ENCODE data around the gene CLIP4. TPM values are rescaled to one million over a fixed set of nuclear protein-coding genes. Genes with fewer than 3 reads are reported as not detected.

CLIP4 gene
- total and polyA plus RNA-seq, 4 donors: 14.4 to 45.0 (median 19.9) TPM

GRCh38 chr2:29193111-29193510, 77.9 kb downstream of the CLIP4 start:
- Histone ChIP-seq H3K4me1 (ENCODE audit: control insufficient read depth, insufficient read depth, low read length) (no peaks in the 10 kb centered on the region), H3K36me3 (ENCODE audit: control insufficient read depth, insufficient read depth, low read length) (peaks cover 3% of the 10 kb centered on the region), H3K27ac (ENCODE audit: low read depth, low read length) (no peak overlapping the region), H3K27me3 (ENCODE audit: control insufficient read depth, insufficient read depth, low read length) (no peaks in the 10 kb centered on the region), H3K4me3 (ENCODE audit: low read depth, low read length) (no peak overlapping the region), H3K9me3 (ENCODE audit: control insufficient read depth, insufficient read depth, low read length) (no peaks in the 10 kb centered on the region)
- no peak for DNase-seq (ENCODE audit: low read depth in 4 of 6, low spot score in 6 of 6)
- 90% methylated on average over 9 of the region's 12 CpGs for WGBS (ENCODE audit: insufficient coverage)

GRCh38 chr2:29193681-29194080, 78.5 kb downstream of the CLIP4 start:
- no peak overlapping the region for H3K27ac ChIP-seq (ENCODE audit: low read depth, low read length)
- 87% methylated on average over 3 of the region's 7 CpGs for WGBS (ENCODE audit: insufficient coverage)
- no peaks in the 10 kb centered on the region for H3K27me3 ChIP-seq (ENCODE audit: control insufficient read depth, insufficient read depth, low read length)
- H3K9me3 ChIP-seq (ENCODE audit: control insufficient read depth, insufficient read depth, low read length): no peaks in the 10 kb centered on the region
- peaks cover 3% of the 10 kb centered on the region for H3K36me3 ChIP-seq (ENCODE audit: control insufficient read depth, insufficient read depth, low read length)
- DNase-seq (ENCODE audit: low read depth in 4 of 6, low spot score in 6 of 6): no peak
- no peak overlapping the region for H3K4me3 ChIP-seq (ENCODE audit: low read depth, low read length)
- H3K4me1 ChIP-seq (ENCODE audit: control insufficient read depth, insufficient read depth, low read length): no peaks in the 10 kb centered on the region

GRCh38 chr2:29195796-29196195, 80.6 kb downstream of the CLIP4 start:
- 92% methylated on average over 8 of the region's 8 CpGs for WGBS (ENCODE audit: insufficient coverage)
- Histone ChIP-seq H3K4me3 (ENCODE audit: low read depth, low read length) (no peak overlapping the region), H3K36me3 (ENCODE audit: control insufficient read depth, insufficient read depth, low read length) (peaks cover 3% of the 10 kb centered on the region), H3K27ac (ENCODE audit: low read depth, low read length) (no peak overlapping the region), H3K27me3 (ENCODE audit: control insufficient read depth, insufficient read depth, low read length) (no peaks in the 10 kb centered on the region), H3K4me1 (ENCODE audit: control insufficient read depth, insufficient read depth, low read length) (no peaks in the 10 kb centered on the region), H3K9me3 (ENCODE audit: control insufficient read depth, insufficient read depth, low read length) (no peaks in the 10 kb centered on the region)
- DNase-seq (ENCODE audit: low read depth in 4 of 6, low spot score in 6 of 6): no peak

GRCh38 chr2:29196792-29197788, 81.9 kb downstream of the CLIP4 start:
- H3K4me3 ChIP-seq (ENCODE audit: low read depth, low read length): no peak overlapping the region
- no peak overlapping the region for H3K27ac ChIP-seq (ENCODE audit: low read depth, low read length)
- no peaks in the 10 kb centered on the region for H3K9me3 ChIP-seq (ENCODE audit: control insufficient read depth, insufficient read depth, low read length)
- H3K36me3 ChIP-seq (ENCODE audit: control insufficient read depth, insufficient read depth, low read length): peaks cover 3% of the 10 kb centered on the region
- H3K27me3 ChIP-seq (ENCODE audit: control insufficient read depth, insufficient read depth, low read length): no peaks in the 10 kb centered on the region
- DNase-seq (ENCODE audit: low read depth in 4 of 6, low spot score in 6 of 6): peak in 5 of 6 donors; percentile 7 to 83 (median 46)
- no peaks in the 10 kb centered on the region for H3K4me1 ChIP-seq (ENCODE audit: control insufficient read depth, insufficient read depth, low read length)
- 37% methylated on average over 9 of the region's 14 CpGs for WGBS (ENCODE audit: insufficient coverage)

- H3K27me3 ChIP-seq (ENCODE audit: control insufficient read depth, insufficient read depth, low read length): no peaks in the 10 kb centered on the region
- no peaks in the 10 kb centered on the region for H3K4me1 ChIP-seq (ENCODE audit: control insufficient read depth, insufficient read depth, low read length)
- H3K4me3 ChIP-seq (ENCODE audit: low read depth, low read length): no peak overlapping the region
- no peaks in the 10 kb centered on the region for H3K9me3 ChIP-seq (ENCODE audit: control insufficient read depth, insufficient read depth, low read length)
- no peaks in the 10 kb centered on the region for H3K36me3 ChIP-seq (ENCODE audit: control insufficient read depth, insufficient read depth, low read length)
- DNase-seq (ENCODE audit: low read depth in 4 of 6, low spot score in 6 of 6): no peak
- no peak overlapping the region for H3K27ac ChIP-seq (ENCODE audit: low read depth, low read length)
- WGBS (ENCODE audit: insufficient coverage): 36% methylated on average over 3 of the region's 5 CpGs
Observed at GRCh38 chr2:29201979-29202378, 86.8 kb downstream of the CLIP4 start.

- 80% methylated on average over 1 of the region's 5 CpGs for WGBS (ENCODE audit: insufficient coverage)
- Histone ChIP-seq H3K9me3 (ENCODE audit: control insufficient read depth, insufficient read depth, low read length) (no peaks in the 10 kb centered on the region), H3K27ac (ENCODE audit: low read depth, low read length) (no peak overlapping the region), H3K4me1 (ENCODE audit: control insufficient read depth, insufficient read depth, low read length) (no peaks in the 10 kb centered on the region), H3K27me3 (ENCODE audit: control insufficient read depth, insufficient read depth, low read length) (no peaks in the 10 kb centered on the region), H3K36me3 (ENCODE audit: control insufficient read depth, insufficient read depth, low read length) (no peaks in the 10 kb centered on the region), H3K4me3 (ENCODE audit: low read depth, low read length) (no peak overlapping the region)
- no peak for DNase-seq (ENCODE audit: low read depth in 4 of 6, low spot score in 6 of 6)
Observed at GRCh38 chr2:29202819-29203495, 87.7 kb downstream of the CLIP4 start.

GRCh38 chr2:29206941-29207340, 91.7 kb downstream of the CLIP4 start:
- H3K36me3 ChIP-seq (ENCODE audit: control insufficient read depth, insufficient read depth, low read length): no peaks in the 10 kb centered on the region
- no CpG with 5 or more reads among the region's 5 CpGs for WGBS (ENCODE audit: insufficient coverage)
- H3K9me3 ChIP-seq (ENCODE audit: control insufficient read depth, insufficient read depth, low read length): no peaks in the 10 kb centered on the region
- no peak overlapping the region for H3K4me3 ChIP-seq (ENCODE audit: low read depth, low read length)
- DNase-seq (ENCODE audit: low read depth in 4 of 6, low spot score in 6 of 6): no peak
- H3K27me3 ChIP-seq (ENCODE audit: control insufficient read depth, insufficient read depth, low read length): no peaks in the 10 kb centered on the region
- H3K4me1 ChIP-seq (ENCODE audit: control insufficient read depth, insufficient read depth, low read length): no peaks in the 10 kb centered on the region
- no peak overlapping the region for H3K27ac ChIP-seq (ENCODE audit: low read depth, low read length)

GRCh38 chr2:29207352-29208148, 92.3 kb downstream of the CLIP4 start:
- Histone ChIP-seq H3K27ac (ENCODE audit: low read depth, low read length) (no peak overlapping the region), H3K36me3 (ENCODE audit: control insufficient read depth, insufficient read depth, low read length) (no peaks in the 10 kb centered on the region), H3K27me3 (ENCODE audit: control insufficient read depth, insufficient read depth, low read length) (no peaks in the 10 kb centered on the region), H3K9me3 (ENCODE audit: control insufficient read depth, insufficient read depth, low read length) (no peaks in the 10 kb centered on the region), H3K4me1 (ENCODE audit: control insufficient read depth, insufficient read depth, low read length) (no peaks in the 10 kb centered on the region), H3K4me3 (ENCODE audit: low read depth, low read length) (no peak overlapping the region)
- peak in 1 of 6 donors; percentile 54 for DNase-seq (ENCODE audit: low read depth in 4 of 6, low spot score in 6 of 6)
- WGBS (ENCODE audit: insufficient coverage): no CpG with 5 or more reads among the region's 3 CpGs

- Histone ChIP-seq H3K4me3 (ENCODE audit: low read depth, low read length) (no peak overlapping the region), H3K9me3 (ENCODE audit: control insufficient read depth, insufficient read depth, low read length) (no peaks in the 10 kb centered on the region), H3K36me3 (ENCODE audit: control insufficient read depth, insufficient read depth, low read length) (no peaks in the 10 kb centered on the region), H3K4me1 (ENCODE audit: control insufficient read depth, insufficient read depth, low read length) (peaks cover 3% of the 10 kb centered on the region), H3K27ac (ENCODE audit: low read depth, low read length) (no peak overlapping the region), H3K27me3 (ENCODE audit: control insufficient read depth, insufficient read depth, low read length) (no peaks in the 10 kb centered on the region)
- WGBS (ENCODE audit: insufficient coverage): 100% methylated on average over 3 of the region's 5 CpGs
- no peak for DNase-seq (ENCODE audit: low read depth in 4 of 6, low spot score in 6 of 6)
Observed at GRCh38 chr2:29209551-29209950, 94.3 kb downstream of the CLIP4 start.

All from spinal cord (tissue), 10 donors.